22Rv1 (cell line): ENCODE data around the gene TMEM144.

Experiments used
- H3K27ac ChIP-seq: fragments of 450-650 bp; 2 replicates; pipeline ENCODE4 v1.5.1; 2017
- ZFX ChIP-seq: fragments of 450-650 bp; IDR thresholded peaks from 2 replicates; pipeline ENCODE4 v1.6.1; 2017; ENCODE audit warnings: antibody characterized with exemption, borderline replicate concordance
- TF ChIP-seq, protein P1 (sequence below): fragments of 450-650 bp; IDR thresholded peaks from 2 replicates; pipeline ENCODE4 v1.5.1; 2017; ENCODE audit warnings: mild to moderate bottlenecking

Gene TMEM144

DNA sequence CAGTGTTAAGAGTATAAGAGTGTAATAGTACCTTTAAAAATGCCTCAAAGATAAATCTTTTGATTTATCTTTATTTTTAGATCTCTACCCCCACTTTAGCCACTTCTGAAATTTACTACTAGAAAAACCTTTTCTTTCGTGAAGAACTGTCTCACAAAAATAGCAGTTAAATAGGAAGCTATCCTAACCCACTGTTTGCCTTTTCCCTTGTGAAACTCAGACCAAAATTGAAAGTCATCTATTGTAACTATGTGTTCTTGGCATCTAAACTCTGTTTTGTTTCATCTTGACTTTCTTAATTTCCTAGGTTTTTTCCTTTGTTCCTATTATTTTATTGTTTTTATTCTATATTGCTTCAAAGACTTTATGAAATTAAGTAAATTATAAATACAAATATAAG is 7.8 kb upstream of the TMEM144 start:
- TF ChIP-seq ZFX = no peak
- TF ChIP-seq, protein P1, sequence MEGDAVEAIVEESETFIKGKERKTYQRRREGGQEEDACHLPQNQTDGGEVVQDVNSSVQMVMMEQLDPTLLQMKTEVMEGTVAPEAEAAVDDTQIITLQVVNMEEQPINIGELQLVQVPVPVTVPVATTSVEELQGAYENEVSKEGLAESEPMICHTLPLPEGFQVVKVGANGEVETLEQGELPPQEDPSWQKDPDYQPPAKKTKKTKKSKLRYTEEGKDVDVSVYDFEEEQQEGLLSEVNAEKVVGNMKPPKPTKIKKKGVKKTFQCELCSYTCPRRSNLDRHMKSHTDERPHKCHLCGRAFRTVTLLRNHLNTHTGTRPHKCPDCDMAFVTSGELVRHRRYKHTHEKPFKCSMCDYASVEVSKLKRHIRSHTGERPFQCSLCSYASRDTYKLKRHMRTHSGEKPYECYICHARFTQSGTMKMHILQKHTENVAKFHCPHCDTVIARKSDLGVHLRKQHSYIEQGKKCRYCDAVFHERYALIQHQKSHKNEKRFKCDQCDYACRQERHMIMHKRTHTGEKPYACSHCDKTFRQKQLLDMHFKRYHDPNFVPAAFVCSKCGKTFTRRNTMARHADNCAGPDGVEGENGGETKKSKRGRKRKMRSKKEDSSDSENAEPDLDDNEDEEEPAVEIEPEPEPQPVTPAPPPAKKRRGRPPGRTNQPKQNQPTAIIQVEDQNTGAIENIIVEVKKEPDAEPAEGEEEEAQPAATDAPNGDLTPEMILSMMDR = no peak
- H3K27ac ChIP-seq = no peak overlapping the region

DNA sequence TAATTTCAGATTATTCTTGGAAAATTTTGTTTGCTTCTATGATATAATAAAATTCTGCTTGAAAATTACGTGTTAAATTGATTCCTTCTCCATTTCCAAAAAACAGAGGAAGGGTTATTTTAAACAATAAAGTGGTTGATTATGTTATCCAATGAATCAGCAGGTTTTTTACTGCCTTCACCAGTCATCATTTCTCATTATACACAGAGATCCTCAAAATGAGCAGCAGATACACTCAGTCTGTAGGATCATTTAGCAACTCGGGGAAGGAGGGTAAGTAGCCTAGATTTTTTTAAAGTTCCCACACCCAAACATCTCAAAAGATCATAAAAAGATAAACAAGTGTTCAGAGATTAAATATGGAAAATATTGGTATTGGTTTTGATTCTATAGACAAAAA is 6.8 kb upstream of the TMEM144 start:
- no peak overlapping the region for H3K27ac ChIP-seq
- TF ChIP-seq, protein P1 = no peak
- no peak for TF ChIP-seq ZFX

DNA sequence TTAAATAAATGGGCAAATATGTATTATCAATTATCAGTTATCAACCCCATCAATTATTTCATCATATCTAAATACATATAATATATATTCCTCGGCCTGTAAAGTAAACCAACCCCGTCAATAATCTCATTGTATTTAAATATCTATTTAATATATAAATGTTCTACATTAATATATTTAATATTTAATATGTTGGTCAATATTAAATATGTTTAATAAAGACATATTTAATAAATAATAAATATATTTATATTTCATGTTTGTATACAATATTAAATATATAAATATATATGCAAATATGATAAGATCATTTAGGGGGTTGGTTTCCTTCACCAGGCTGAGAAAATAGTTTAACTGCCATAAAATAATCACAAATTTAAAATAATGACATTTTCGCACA is 6.4 kb upstream of the TMEM144 start:
- H3K27ac ChIP-seq = no peak overlapping the region
- no peak for TF ChIP-seq ZFX
- TF ChIP-seq, protein P1 = no peak

DNA sequence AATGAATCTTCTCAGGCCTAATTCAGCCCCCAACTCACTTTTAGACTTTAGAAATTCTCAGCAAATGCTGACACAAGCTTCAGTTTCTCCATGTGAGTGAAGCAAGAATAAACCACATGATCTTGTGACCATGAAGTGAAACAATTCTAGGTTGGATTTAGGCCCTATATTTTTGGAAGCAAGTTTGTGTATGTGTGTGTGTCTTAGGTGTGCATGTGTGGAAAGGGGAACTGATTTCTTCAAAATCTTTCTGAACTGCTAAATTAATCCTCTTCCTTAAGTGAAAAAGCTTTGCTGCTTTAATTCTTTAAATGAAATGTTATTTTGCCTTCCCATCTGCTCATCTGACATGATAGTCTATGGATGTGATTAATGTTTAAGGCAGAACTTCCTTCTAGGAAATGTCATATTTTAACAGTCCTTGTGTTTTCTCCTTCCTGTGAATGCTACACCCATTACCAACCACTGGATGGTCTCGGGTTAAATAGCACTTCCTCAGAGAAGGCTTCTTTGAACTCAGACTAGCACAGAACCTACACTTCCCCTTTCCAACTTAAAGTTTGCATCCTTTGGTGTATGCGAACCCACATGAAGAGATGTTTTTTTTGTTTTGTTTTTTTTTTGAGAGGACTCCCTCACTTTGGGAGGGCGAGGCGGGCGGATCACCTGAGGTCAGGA is 1.2 kb upstream of the TMEM144 start:
- no peak for TF ChIP-seq ZFX
- TF ChIP-seq, protein P1 = no peak
- peak overlapping the region; percentile 82; the same call in 1 of the 2 replicates for H3K27ac ChIP-seq

DNA sequence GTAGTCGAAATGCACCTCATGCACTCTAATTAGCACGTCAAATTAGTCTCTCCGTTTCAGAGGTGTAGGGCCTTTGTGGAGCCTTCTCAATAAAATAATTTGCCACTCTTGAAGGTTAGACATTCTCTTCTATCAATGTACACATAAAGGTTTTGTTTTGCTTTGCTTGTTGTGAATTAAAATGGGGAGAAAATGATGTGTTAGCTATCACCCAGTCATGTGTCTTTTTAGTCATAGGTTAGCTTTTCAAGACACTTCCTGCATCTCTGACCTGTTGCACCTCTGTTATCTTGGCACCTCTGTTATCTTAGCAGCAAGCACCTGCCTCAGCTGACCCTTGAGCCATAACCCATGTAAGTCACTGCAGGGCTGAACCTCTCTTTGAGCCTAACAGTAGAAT is 936 bp downstream of the TMEM144 start:
- peak overlapping the region; percentile 82 for H3K27ac ChIP-seq
- TF ChIP-seq, protein P1 = no peak
- no peak for TF ChIP-seq ZFX

DNA sequence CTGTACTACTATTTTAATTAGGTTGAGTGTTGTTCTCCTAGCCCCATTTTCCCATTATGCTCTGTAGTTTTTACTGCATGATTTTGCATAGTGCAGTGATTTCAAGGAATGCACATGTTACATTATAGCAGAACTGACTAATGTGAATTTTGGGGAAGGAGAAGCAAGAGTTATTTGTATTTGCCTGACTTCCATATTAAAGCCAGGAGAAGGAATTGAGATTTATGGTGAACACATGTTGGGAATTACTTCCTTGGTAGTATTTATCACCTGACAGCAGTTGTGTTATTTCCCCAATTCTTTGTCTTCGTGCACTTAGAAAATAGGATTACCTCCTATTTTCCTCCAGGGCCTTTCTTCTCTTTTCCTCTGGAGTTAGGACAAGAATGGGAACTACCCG is 3.2 kb downstream of the TMEM144 start:
- no peak overlapping the region for H3K27ac ChIP-seq
- TF ChIP-seq, protein P1 = no peak
- TF ChIP-seq ZFX = no peak

DNA sequence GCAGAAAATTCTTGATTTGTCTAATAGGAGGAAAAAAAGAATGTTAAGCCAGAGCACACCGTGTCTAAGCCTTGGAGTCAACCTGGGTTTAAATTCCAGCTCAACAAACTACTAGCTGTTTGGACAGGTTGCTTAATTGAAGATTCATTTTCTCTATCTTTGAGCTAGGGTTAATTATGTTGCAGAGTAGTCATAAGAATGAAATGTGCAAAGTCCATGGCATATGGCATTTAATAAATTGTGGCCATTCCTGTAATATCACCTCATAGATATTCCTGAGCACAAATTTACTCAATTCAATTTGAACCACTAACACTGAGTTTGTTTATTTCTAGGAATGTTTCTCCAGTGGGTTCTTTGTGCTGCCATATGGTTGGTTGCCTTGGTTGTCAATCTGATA is 4.6 kb downstream of the TMEM144 start:
- TF ChIP-seq ZFX = no peak
- TF ChIP-seq, protein P1 = no peak
- no peak overlapping the region for H3K27ac ChIP-seq
